ENCODE measurements around the gene PIGP.
A peak's percentile ranks its signal among the peaks of the same experiment; 100 is the strongest.
"Not testable (repeated sequence)": the region's sequence is repeated elsewhere in the genome, so short reads cannot be mapped to it uniquely, and the experiment has no call there.

Gene PIGP

GRCh38 chr21:37075214-37075770, 2.4 kb upstream of the PIGP start:
- no peak for DNase-seq

DNA sequence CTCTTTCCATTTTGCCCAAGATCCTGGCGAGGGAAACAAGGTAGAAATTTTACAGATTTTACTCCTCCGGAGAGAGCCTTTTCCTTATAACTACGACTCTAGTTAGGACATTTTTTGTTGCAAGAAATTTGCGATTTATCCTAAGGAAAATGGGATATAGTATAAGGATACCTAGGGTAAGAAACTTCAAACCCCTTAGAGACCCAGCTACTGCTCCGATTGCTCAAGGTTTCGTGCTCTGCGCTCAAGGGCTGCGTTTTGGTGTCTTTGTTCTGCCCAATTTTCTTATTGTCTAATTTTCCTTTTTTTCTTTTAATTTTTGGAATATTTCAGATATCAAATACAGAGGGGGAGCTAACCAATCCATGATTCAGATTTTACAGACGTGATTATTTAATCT, 1.7 kb upstream of the PIGP start:
- DNase-seq = no peak

GRCh38 chr21:37074197-37074510, 1.3 kb upstream of the PIGP start:
- DNase-seq = no peak

- DNase-seq = peak; percentile 70
Observed at GRCh38 chr21:37073417-37074196, 736 bp upstream of the PIGP start.

DNA sequence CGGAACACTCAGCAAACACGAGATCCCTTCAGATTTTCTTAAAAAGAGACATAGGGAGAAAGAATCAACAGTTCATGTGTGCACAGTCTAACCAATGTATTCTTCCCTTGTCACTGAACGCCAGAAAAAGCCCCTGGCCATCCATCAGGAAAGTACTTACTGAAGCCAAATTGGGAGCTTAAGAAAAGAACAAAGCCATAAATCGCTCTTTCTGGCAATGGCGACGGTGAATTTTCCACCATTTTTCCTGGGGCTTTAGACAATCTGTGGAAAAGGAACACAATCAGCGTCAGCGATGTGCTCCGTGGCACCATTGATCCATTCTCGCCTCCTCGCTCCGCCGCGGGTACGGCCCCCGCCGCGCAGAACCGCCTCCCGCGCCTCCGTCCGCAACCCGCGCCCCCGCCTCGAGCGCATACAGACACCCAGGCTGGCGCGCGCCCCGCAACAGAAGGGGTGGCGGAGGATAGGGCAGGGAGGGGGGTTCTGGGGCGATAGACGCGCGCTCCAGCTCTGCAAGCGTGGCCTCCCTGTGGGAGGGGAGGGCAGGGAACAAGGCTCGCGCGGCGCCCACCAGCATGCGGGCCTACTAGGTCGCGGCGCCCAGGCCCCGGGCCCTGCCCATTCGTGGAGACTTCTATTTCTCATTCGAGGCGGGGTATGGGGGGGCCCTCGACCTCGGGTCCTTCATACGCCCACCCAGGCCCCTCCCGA, 440 bp downstream of the PIGP start:
- DNase-seq = peak; percentile 76

- DNase-seq = no peak
Observed at GRCh38 chr21:37071561-37072273, 1.2 kb downstream of the PIGP start.

DNA sequence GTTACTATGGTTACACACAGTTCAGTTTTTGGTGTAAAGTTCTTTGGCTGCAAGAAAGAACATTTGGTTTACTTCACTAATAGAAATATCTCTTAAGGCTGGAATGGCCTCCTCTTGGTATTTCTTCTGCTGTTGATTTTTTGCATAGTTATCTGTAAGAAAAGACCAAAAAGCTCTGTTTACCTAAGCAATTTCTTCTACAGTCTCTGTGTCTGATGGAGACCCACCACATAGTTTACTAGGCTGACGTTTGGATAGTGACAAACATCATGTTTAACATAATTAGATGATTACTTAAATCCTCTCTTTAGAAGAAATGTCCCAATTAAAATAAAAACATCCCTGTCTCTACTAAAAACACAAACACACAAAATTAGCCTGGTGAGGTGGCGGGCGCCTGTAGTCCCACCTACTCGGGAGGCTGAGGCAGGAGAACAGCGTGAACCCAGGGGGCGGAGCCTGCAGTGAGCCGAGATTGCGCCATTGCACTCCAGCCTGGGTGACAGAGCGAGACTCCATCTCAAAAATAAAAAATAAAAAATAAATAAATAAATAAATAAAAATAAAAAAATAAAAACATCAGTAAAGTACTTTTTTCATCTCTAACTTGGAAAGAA, 7.2 kb downstream of the PIGP start:
- DNase-seq = no peak

GRCh38 chr21:37064841-37065240, 8.0 kb downstream of the PIGP start:
- no peak for DNase-seq

DNA sequence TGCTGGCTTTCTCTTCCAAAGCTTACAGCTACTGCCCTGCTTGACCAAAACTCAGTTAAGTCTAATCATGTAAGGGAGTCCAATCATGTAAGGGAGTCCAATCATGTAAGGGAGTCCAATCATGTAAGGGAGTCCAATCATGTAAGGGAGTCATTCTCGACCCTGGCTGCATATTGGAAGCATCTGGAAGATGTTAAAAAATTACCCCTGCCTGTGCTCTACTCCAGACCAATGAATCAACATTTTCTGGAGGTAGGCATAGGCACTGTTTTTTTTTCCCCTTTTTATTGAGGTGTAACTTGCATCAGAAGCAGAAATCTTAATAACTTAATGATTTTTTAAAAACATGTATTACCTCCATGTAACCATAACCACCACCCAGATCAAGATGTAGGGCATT, 9.4 kb downstream of the PIGP start:
- no peak for DNase-seq

DNA sequence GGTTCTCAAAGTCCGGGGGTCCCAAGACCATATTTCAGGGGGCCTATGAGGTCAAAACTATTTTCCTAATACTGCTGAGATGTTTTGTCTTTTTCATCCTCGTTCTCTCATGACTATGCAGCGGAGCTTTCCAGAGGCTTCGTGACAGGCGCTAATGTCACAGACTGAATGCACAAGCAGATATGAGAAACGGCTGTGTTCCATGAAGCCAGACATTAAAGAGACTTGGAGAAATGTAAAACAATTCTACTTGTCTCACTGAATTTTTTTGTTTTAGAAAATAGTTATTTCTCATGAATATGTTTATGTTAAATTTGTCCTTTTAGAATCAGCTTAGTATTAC, 10.3 kb downstream of the PIGP start:
- DNase-seq = no peak

- no peak for DNase-seq
Observed at GRCh38 chr21:37061926-37062592, 10.8 kb downstream of the PIGP start.

DNA sequence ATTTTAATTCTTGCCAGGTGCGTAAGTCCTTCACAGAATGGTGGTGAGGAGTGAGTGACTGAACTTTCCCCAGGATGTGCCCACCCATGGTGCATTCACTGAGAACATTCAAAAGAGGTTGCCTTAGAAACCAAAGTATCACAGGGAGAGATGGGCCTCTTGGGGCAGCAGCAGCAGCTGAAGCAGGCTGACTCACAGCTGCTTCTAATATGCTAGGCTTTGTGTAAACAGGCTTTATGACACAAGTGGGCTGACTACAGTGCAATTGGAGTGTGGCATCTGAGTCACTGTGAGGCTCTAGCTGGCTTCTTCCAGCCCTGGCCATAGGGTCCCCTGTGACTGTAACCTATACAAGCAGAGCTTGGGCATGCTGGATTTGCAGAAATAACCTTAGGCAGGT, 12.6 kb downstream of the PIGP start:
- DNase-seq = no peak

- DNase-seq = no peak
Observed at GRCh38 chr21:37059181-37059580, 13.7 kb downstream of the PIGP start.

DNA sequence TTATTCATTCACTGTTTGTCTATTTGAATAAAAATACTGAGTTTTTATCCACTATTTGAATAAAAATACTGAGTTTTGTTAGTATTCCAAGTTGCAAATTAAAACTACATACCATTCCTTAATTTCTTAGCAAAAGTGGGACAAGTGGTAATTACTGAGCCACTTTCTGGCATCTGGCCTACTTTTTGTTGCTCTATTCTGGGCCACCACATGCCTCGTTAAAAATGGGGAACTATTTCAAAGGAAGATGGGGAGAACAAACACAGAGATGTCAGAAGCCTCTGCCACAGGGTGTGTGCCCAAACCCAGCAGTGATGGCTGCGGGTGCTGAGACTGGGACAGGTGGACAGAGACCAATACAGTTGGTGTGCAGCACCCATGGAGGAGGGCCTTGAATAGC, 14.6 kb downstream of the PIGP start:
- no peak for DNase-seq

GRCh38 chr21:37057614-37058013, 15.3 kb downstream of the PIGP start:
- no peak for DNase-seq

- DNase-seq = no peak
Observed at GRCh38 chr21:37055271-37055855, 17.5 kb downstream of the PIGP start.

- DNase-seq = not testable (repeated sequence)
Observed at GRCh38 chr21:37049741-37050140, 23.1 kb downstream of the PIGP start.

- DNase-seq = no peak
Observed at GRCh38 chr21:37047079-37047478, 25.8 kb downstream of the PIGP start.

DNA sequence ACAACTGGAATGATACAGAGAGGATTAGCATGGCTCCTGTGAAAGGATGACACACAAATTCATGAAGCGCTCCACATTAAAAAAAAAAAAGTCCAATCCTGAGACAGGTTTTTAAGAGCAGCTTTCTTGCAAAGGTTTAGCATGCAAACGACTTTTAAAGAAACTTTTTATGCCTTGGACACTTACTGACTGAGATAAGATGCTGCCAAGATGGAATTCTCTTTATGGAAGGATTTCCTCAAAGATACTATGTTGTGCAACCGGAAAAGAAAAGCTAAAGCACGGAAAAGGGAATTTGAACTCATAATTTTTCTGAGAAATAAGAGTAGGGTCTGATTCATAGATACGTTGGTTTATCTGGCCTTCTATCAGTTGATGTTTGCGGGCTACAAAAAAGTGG, 27.3 kb downstream of the PIGP start:
- no peak for DNase-seq

DNA sequence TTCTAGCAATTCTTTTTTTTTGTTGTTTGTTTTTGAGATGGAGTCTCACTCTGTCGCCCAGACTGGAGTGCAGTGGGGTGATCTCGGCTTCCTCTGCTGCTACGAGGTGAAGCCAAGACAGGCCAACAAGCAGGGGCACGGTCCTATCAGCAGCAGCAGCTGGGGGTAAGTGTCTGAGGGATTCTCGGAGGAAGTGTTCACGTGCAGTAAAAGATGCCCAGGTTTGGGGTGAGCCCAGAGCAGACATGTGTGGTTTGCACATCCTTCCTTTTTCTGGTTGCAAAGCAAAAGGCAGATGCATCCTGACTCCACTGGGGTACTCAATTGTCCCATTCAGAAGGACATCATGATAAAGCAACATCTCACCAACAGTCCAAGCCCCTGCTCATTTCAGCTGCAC, 27.7 kb downstream of the PIGP start:
- peak; percentile 12 for DNase-seq

DNA sequence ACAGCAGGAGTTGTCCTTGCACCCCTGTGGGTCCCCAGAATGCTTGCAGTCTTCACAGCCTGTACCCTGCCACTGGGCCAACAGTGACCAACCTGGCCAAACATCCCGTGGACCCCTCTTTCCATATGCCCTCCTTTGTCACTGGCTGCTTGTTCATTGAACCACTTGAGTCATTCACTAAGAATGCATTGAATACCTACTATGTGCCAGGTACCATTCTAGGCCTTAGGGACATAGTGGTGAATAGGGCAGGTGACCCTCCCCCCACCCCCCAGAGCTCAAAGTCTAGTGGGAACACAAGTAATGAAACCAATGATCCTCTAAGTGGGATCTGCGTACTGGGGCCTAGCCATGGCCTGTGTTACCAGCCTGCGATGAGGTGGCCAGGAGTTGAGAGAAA, 28.2 kb downstream of the PIGP start:
- no peak for DNase-seq

DNA sequence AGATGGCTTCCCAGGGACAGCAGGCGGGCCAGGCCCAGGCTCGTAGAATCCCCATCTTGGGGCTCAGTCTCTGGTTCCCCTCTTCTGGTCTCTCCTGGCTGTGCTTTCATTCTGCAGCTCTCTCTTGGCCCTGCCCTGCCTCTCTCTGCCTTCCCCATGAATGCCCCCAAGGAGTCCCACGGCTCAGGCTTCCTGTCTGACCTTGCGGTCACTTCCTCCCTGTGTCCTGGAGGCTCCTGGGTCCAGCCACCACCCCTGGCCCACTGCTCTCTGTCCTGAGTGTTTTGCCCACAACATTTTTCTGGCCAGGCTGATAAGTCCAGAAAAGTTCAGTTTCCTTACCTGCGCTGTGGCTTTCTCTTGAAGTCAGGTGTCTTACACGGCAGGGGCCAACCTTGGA, 29.1 kb downstream of the PIGP start:
- no peak for DNase-seq

Data from CD4-positive, alpha-beta T cell treated with Interleukin-17A for 4 hours (primary cell).